KMS-11 (cell line): Measurements from ENCODE around the gene C2CD2.

ENCODE experiments used
- H2AFZ ChIP-seq: fragments of 200-600 bp; sonication (generic); 2 replicates; pipeline ENCODE4 v1.6.1; 2016; ENCODE audit warnings: antibody characterized with exemption, mixed run types, low read depth
- H3K27ac ChIP-seq: fragments of 200-600 bp; sonication (generic); 2 replicates; pipeline ENCODE4 v1.6.1; 2016; ENCODE audit warnings: mild to moderate bottlenecking, mixed run types
- H3K27me3 ChIP-seq: fragments of 200-600 bp; sonication (generic); 2 replicates; pipeline ENCODE4 v1.6.1; 2017; ENCODE audit warnings: mild to moderate bottlenecking, low read depth, mixed run types, moderate library complexity; ENCODE audit not compliant: insufficient read depth
- H3K36me3 ChIP-seq: fragments of 200-600 bp; sonication (generic); 2 replicates; pipeline ENCODE4 v1.6.1; 2017; ENCODE audit warnings: mild to moderate bottlenecking, mixed run types; ENCODE audit not compliant: insufficient read depth
- H3K4me1 ChIP-seq: fragments of 200-600 bp; sonication (generic); 2 replicates; pipeline ENCODE4 v1.6.1; 2016; ENCODE audit warnings: mild to moderate bottlenecking, low read depth, mixed run types; ENCODE audit not compliant: poor library complexity, severe bottlenecking
- H3K4me2 ChIP-seq: fragments of 200-600 bp; sonication (generic); 2 replicates; pipeline ENCODE4 v1.7.0; 2016; ENCODE audit warnings: mild to moderate bottlenecking, mixed run types
- H3K4me3 ChIP-seq: fragments of 200-600 bp; sonication (generic); IDR thresholded peaks from 2 replicates; pipeline ENCODE4 v1.6.1; 2017; ENCODE audit warnings: low read depth, low read length, mixed read lengths; ENCODE audit not compliant: insufficient read depth
- H3K79me2 ChIP-seq: fragments of 200-600 bp; sonication (generic); 2 replicates; pipeline ENCODE4 v1.6.1; 2016; ENCODE audit warnings: low read depth, mixed run types; ENCODE audit not compliant: insufficient read depth
- H3K9ac ChIP-seq: fragments of 200-600 bp; sonication (generic); 2 replicates; pipeline ENCODE4 v1.6.1; 2016; ENCODE audit warnings: mild to moderate bottlenecking, mixed run types
- H4K20me1 ChIP-seq: fragments of 200-600 bp; sonication (generic); 2 replicates; pipeline ENCODE4 v1.6.1; 2016; ENCODE audit warnings: mild to moderate bottlenecking, mixed run types; ENCODE audit not compliant: insufficient read depth
- CTCF ChIP-seq: fragments of 200-600 bp; sonication (generic); conservative IDR thresholded peaks from 2 replicates; pipeline ENCODE4 v1.6.1; 2017; ENCODE audit warnings: low read depth, mild to moderate bottlenecking, antibody characterized with exemption, low read length, moderate library complexity, mixed read lengths

C2CD2 gene

GRCh38 chr21:41948078-41948895 lies 5.5 kb downstream of the C2CD2 start:
- Histone ChIP-seq H3K79me2 (no peaks in the 10 kb centered on the region), H2AFZ (no peak overlapping the region)
- TF ChIP-seq CTCF, result no peak

GRCh38 chr21:41945982-41946381 lies 7.8 kb downstream of the C2CD2 start:
- no peaks in the 10 kb centered on the region for H3K79me2 ChIP-seq
- no peak overlapping the region for H3K9ac ChIP-seq
- no peak overlapping the region for H3K4me2 ChIP-seq
- no peaks in the 10 kb centered on the region for H3K27me3 ChIP-seq
- no peak overlapping the region for H2AFZ ChIP-seq
- no peaks in the 10 kb centered on the region for H4K20me1 ChIP-seq
- no peak overlapping the region for H3K4me3 ChIP-seq
- no peaks in the 10 kb centered on the region for H3K4me1 ChIP-seq
- H3K27ac ChIP-seq, result no peak overlapping the region
- no peaks in the 10 kb centered on the region for H3K36me3 ChIP-seq
- no peak for TF ChIP-seq CTCF

More at GRCh38 chr21:41948078-41948895, 5.5 kb downstream of the C2CD2 start:
- Histone ChIP-seq H3K4me1 (no peaks in the 10 kb centered on the region), H3K4me2 (no peak overlapping the region), H4K20me1 (no peaks in the 10 kb centered on the region), H3K27ac (no peak overlapping the region), H3K27me3 (no peaks in the 10 kb centered on the region), H3K36me3 (no peaks in the 10 kb centered on the region), H3K9ac (no peak overlapping the region), H3K4me3 (no peak overlapping the region)

GRCh38 chr21:41943851-41944250 lies 10.0 kb downstream of the C2CD2 start:
- Histone ChIP-seq H3K79me2 (no peaks in the 10 kb centered on the region), H3K27ac (no peak overlapping the region)
- no peak for TF ChIP-seq CTCF

GRCh38 chr21:41942457-41942856 lies 11.4 kb downstream of the C2CD2 start:
- H3K9ac ChIP-seq, result no peak overlapping the region
- H3K79me2 ChIP-seq, result no peaks in the 10 kb centered on the region
- no peaks in the 10 kb centered on the region for H4K20me1 ChIP-seq
- no peaks in the 10 kb centered on the region for H3K36me3 ChIP-seq
- no peak overlapping the region for H3K27ac ChIP-seq
- no peak overlapping the region for H3K4me3 ChIP-seq
- no peak for TF ChIP-seq CTCF
- no peaks in the 10 kb centered on the region for H3K4me1 ChIP-seq
- H2AFZ ChIP-seq, result no peak overlapping the region
- H3K27me3 ChIP-seq, result no peaks in the 10 kb centered on the region
- H3K4me2 ChIP-seq, result no peak overlapping the region

More at GRCh38 chr21:41943851-41944250, 10.0 kb downstream of the C2CD2 start:
- Histone ChIP-seq H3K4me2 (no peak overlapping the region), H4K20me1 (no peaks in the 10 kb centered on the region), H3K27me3 (no peaks in the 10 kb centered on the region), H3K9ac (no peak overlapping the region), H3K4me3 (no peak overlapping the region), H3K4me1 (no peaks in the 10 kb centered on the region), H3K36me3 (no peaks in the 10 kb centered on the region), H2AFZ (no peak overlapping the region)
